Smooth muscle cell (in vitro differentiated cells): ENCODE results near the gene DUSP28. TPM values are rescaled to one million over a fixed set of nuclear protein-coding genes. Genes with fewer than 3 reads are reported as not detected.

Experiments
- DNase-seq: peaks from one replicate; lab custom pipeline; 2025; ENCODE audit not compliant: unreplicated experiment; lab: John Stamatoyannopoulos, UW
- H2AFZ ChIP-seq: fragments of 200-600 bp; sonication (generic); 2 replicates; pipeline ENCODE4 v1.6.0; 2016; ENCODE audit warnings: antibody characterized with exemption, low read depth, mild to moderate bottlenecking
- H3F3A ChIP-seq: fragments of 200-600 bp; sonication (generic); 2 replicates; pipeline ENCODE4 v1.6.0; 2017; ENCODE audit warnings: antibody characterized with exemption, low read depth
- H3K27ac ChIP-seq: fragments of 200-600 bp; sonication (generic); 2 replicates; pipeline ENCODE4 v1.5.1; 2016; ENCODE audit warnings: low read depth, mild to moderate bottlenecking
- H3K27me3 ChIP-seq: fragments of 200-600 bp; sonication (generic); 2 replicates; pipeline ENCODE4 v1.6.1; 2016; ENCODE audit warnings: low read depth, mild to moderate bottlenecking
- H3K36me3 ChIP-seq: fragments of 200-600 bp; sonication (generic); 2 replicates; pipeline ENCODE4 v1.5.1; 2016; ENCODE audit warnings: low read depth
- H3K4me1 ChIP-seq: fragments of 200-600 bp; sonication (generic); 2 replicates; pipeline ENCODE4 v1.5.1; 2016; ENCODE audit warnings: low read depth
- H3K4me2 ChIP-seq: fragments of 200-600 bp; sonication (generic); 2 replicates; pipeline ENCODE4 v1.6.0; 2016; ENCODE audit warnings: mild to moderate bottlenecking
- H3K4me3 ChIP-seq: fragments of 200-600 bp; sonication (generic); 2 replicates; pipeline ENCODE4 v1.5.1; 2016; ENCODE audit warnings: mild to moderate bottlenecking
- H3K79me2 ChIP-seq: fragments of 200-600 bp; sonication (generic); 2 replicates; pipeline ENCODE4 v1.6.0; 2016; ENCODE audit warnings: low read depth, mild to moderate bottlenecking
- H3K9ac ChIP-seq: fragments of 200-600 bp; sonication (generic); 2 replicates; pipeline ENCODE4 v1.6.0; 2016; ENCODE audit warnings: low read depth
- H3K9me3 ChIP-seq: fragments of 200-600 bp; sonication (generic); replicated peaks from 2 replicates; pipeline ENCODE4 v1.5.1; 2016; ENCODE audit warnings: low read depth
- H4K20me1 ChIP-seq: fragments of 200-600 bp; sonication (generic); 2 replicates; pipeline ENCODE4 v1.6.0; 2016; ENCODE audit warnings: low read depth
- WGBS: methylation state at CpG from one replicate; pipeline ENCODE4 v1.1.7; 2016; ENCODE audit warnings: low lambda C conversion rate; 5-methylcytosine and 5-hydroxymethylcytosine counted together
- polyA plus RNA-seq: library from polyadenylated mRNA; unstranded; fragments of >200 nt; fragmentation: Nextera tagmentation; extraction: Ambion mirVana; gene quantifications from 2 replicates; pipeline ENCODE4 v1.2.1, GENCODE V29; 2016
- total RNA-seq: library from RNA; depleted of rRNA; stranded (reverse); fragments of >200 nt; gene quantifications from 2 replicates; pipeline ENCODE4 v1.2.3, GENCODE V29; 2014
- TF ChIP-seq, protein P1 (sequence below): fragments of 200-600 bp; sonication (generic); IDR thresholded peaks from 2 replicates; pipeline ENCODE4 v1.5.1; 2017; ENCODE audit warnings: borderline replicate concordance, mild to moderate bottlenecking, antibody characterized with exemption; ENCODE audit not compliant: insufficient read depth, poor library complexity, severe bottlenecking

DUSP28 gene
- total and polyA plus RNA-seq, 2 experiments from 2014 or later: 2.2 to 6.4 TPM

- WGBS: 96% methylated on average over 13 of the region's 13 CpGs
- H4K20me1 ChIP-seq: peaks cover 63% of the 10 kb centered on the region
- no peak overlapping the region for H3K4me3 ChIP-seq
- H3K36me3 ChIP-seq: no peaks in the 10 kb centered on the region
- no peaks in the 10 kb centered on the region for H3K27me3 ChIP-seq
- no peak for DNase-seq
- peaks cover 29% of the 10 kb centered on the region for H3K79me2 ChIP-seq
- H3K4me1 ChIP-seq: peaks cover 12% of the 10 kb centered on the region
- no peaks in the 10 kb centered on the region for H3F3A ChIP-seq
- no peaks in the 10 kb centered on the region for H3K9me3 ChIP-seq
- TF ChIP-seq, protein P1, sequence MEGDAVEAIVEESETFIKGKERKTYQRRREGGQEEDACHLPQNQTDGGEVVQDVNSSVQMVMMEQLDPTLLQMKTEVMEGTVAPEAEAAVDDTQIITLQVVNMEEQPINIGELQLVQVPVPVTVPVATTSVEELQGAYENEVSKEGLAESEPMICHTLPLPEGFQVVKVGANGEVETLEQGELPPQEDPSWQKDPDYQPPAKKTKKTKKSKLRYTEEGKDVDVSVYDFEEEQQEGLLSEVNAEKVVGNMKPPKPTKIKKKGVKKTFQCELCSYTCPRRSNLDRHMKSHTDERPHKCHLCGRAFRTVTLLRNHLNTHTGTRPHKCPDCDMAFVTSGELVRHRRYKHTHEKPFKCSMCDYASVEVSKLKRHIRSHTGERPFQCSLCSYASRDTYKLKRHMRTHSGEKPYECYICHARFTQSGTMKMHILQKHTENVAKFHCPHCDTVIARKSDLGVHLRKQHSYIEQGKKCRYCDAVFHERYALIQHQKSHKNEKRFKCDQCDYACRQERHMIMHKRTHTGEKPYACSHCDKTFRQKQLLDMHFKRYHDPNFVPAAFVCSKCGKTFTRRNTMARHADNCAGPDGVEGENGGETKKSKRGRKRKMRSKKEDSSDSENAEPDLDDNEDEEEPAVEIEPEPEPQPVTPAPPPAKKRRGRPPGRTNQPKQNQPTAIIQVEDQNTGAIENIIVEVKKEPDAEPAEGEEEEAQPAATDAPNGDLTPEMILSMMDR: no peak
- H3K4me2 ChIP-seq: no peak overlapping the region
- no peak overlapping the region for H2AFZ ChIP-seq
- H3K9ac ChIP-seq: no peak overlapping the region
- H3K27ac ChIP-seq: no peak overlapping the region
Observed at GRCh38 chr2:240591784-240592183, 31.6 kb downstream of the DUSP28 start.

GRCh38 chr2:240593026-240593702 is 33.0 kb downstream of the DUSP28 start:
- 97% methylated on average over 20 of the region's 20 CpGs for WGBS
- Histone ChIP-seq H3K27me3 (no peaks in the 10 kb centered on the region), H3K4me3 (no peak overlapping the region), H2AFZ (no peak overlapping the region), H4K20me1 (peaks cover 56% of the 10 kb centered on the region), H3K79me2 (peaks cover 16% of the 10 kb centered on the region), H3K9me3 (no peaks in the 10 kb centered on the region), H3F3A (no peaks in the 10 kb centered on the region), H3K9ac (no peak overlapping the region), H3K36me3 (no peaks in the 10 kb centered on the region), H3K4me2 (no peak overlapping the region), H3K4me1 (peaks cover 3% of the 10 kb centered on the region), H3K27ac (no peak overlapping the region)
- TF ChIP-seq, protein P1: no peak
- no peak for DNase-seq

GRCh38 chr2:240593703-240594451 is 33.7 kb downstream of the DUSP28 start:
- Histone ChIP-seq H2AFZ (no peak overlapping the region), H3K4me2 (no peak overlapping the region), H3K79me2 (peaks cover 11% of the 10 kb centered on the region), H3K27ac (no peak overlapping the region), H3K27me3 (no peaks in the 10 kb centered on the region), H3F3A (no peaks in the 10 kb centered on the region), H3K36me3 (no peaks in the 10 kb centered on the region), H3K9me3 (no peaks in the 10 kb centered on the region), H3K4me3 (no peak overlapping the region), H3K4me1 (no peaks in the 10 kb centered on the region), H3K9ac (no peak overlapping the region), H4K20me1 (peaks cover 49% of the 10 kb centered on the region)
- 96% methylated on average over 19 of the region's 19 CpGs for WGBS
- TF ChIP-seq, protein P1: no peak
- no peak for DNase-seq
